H1 (cell line): Measurements from ENCODE around the gene GDPD2. TPM values are rescaled to one million over a fixed set of nuclear protein-coding genes. Genes with fewer than 3 reads are reported as not detected.

Experiments
- KDM1A ChIP-seq: fragments of 200-600, 300-600 bp; sonication (generic); IDR thresholded peaks from 2 replicates; pipeline ENCODE4 v1.7.1; 2016; ENCODE audit warnings: mild to moderate bottlenecking, low read length, borderline replicate concordance
- RAD21 ChIP-seq, 2 experiments: IDR thresholded peaks in 1 of 2; conservative IDR thresholded peaks in 1 of 2; 2 replicates each; pipeline ENCODE4 v1.6.1; 2011; ENCODE audit warnings: low read depth in 2 of 2, low read length in 2 of 2, improper control_type of control experiment in 1 of 2, inconsistent platforms in 1 of 2, mild to moderate bottlenecking in 1 of 2, moderate library complexity in 1 of 2
- TAF1 ChIP-seq: IDR thresholded peaks from 2 replicates; pipeline ENCODE4 v1.6.1; 2011; ENCODE audit warnings: mild to moderate bottlenecking, low read depth, low read length
- polyA plus RNA-seq, 7 experiments: library from polyadenylated mRNA; depleted of rRNA in 3 of 7; stranded (reverse) in 5 of 7; unstranded in 2 of 7; fragments of >200 nt in 5 of 7; fragments of 200-250 nt in 2 of 7; gene quantifications; 1 replicate in 5 of 7; 2 replicates in 1 of 7; 4 replicates in 1 of 7; pipeline versions ENCODE4 v1.2.1 to v1.2.3, GENCODE V29; 2011 to 2013; ENCODE audit warnings: missing spikeins in 2 of 7, mixed read lengths in 2 of 7
- total RNA-seq: library from RNA; stranded (reverse); fragmentation: NEBNext Ultra II Directional; extraction: Animal tissue kit (Norgen Biotek cat#: 25700); gene quantifications from 2 replicates; pipeline ENCODE4 v1.2.1, GENCODE V29; 2021
- TF ChIP-seq, protein P1 (sequence below): IDR thresholded peaks from 2 replicates; pipeline ENCODE4 v1.6.1; 2011; ENCODE audit warnings: low read depth, mild to moderate bottlenecking, low read length; ENCODE audit not compliant: insufficient read depth

Gene GDPD2
- total and polyA plus RNA-seq, 2 of the 8 experiments (the other 6 are each of a cell fraction or from before 2014, with no cell fraction given) = 25.6 to 68.3 TPM

DNA sequence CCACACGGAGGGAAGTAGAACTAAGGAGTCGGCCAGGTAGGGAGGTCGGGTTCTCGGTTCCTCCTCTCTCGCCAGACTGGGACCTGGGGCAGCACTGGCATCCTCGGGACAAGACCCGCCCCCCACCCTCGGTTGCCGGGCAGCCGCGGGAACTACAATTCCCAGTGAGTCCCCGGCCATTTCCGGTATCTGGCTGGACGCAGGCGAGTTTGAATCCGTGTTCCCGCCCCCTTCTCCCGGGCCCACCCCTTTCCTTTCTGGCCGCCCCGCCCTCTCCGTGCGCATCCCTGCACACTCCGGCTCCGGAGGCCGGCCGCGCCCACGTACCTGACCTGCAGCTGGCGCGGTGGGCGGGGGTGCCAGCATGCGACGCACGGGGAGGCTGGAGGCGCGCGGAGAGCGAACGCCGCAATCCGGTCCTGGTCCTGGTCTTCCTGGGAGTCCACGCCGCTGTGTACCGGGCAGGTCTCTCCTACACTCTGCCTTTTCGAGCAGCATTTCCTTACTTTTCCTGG, 11.3 kb downstream of the GDPD2 start (continued):
- TF ChIP-seq KDM1A (no peak), TAF1 (peak; percentile 48; the same call in 1 of the 2 replicates), RAD21 (IDR thresholded peaks at IDR 0.05 in 1 of 2, conservative IDR thresholded peaks at IDR 0.05 in 1 of 2; ENCODE audit: low read depth in 2 of 2, low read length in 2 of 2) (no peak)
- TF ChIP-seq, protein P1, sequence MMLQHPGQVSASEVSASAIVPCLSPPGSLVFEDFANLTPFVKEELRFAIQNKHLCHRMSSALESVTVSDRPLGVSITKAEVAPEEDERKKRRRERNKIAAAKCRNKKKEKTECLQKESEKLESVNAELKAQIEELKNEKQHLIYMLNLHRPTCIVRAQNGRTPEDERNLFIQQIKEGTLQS = no peak
